ENCODE results near the gene DGKB.

GRCh38 chr7:14394786-14395185, 507.8 kb downstream of the DGKB start:
- TF ChIP-seq, protein P1, sequence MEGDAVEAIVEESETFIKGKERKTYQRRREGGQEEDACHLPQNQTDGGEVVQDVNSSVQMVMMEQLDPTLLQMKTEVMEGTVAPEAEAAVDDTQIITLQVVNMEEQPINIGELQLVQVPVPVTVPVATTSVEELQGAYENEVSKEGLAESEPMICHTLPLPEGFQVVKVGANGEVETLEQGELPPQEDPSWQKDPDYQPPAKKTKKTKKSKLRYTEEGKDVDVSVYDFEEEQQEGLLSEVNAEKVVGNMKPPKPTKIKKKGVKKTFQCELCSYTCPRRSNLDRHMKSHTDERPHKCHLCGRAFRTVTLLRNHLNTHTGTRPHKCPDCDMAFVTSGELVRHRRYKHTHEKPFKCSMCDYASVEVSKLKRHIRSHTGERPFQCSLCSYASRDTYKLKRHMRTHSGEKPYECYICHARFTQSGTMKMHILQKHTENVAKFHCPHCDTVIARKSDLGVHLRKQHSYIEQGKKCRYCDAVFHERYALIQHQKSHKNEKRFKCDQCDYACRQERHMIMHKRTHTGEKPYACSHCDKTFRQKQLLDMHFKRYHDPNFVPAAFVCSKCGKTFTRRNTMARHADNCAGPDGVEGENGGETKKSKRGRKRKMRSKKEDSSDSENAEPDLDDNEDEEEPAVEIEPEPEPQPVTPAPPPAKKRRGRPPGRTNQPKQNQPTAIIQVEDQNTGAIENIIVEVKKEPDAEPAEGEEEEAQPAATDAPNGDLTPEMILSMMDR (conservative IDR thresholded peaks at IDR 0.05 in 1 of 2, IDR thresholded peaks at IDR 0.05 in 1 of 2; ENCODE audit: extremely low read depth in 1 of 2, insufficient read depth in 1 of 2, low read depth in 1 of 2, low read length in 2 of 2) = no peak
- TF ChIP-seq EZH2 (IDR thresholded peaks at IDR 0.05; ENCODE audit: borderline replicate concordance, low read length) = no peak

All from mammary epithelial cell (primary cell).